HG03135 (cell line): ENCODE data around the gene LSM14B.

Experiments used
- ATAC-seq: cut with Tn5 transposase; IDR thresholded peaks from one replicate; pipeline ENCODE4 v1.9.1; 2021; ENCODE audit warnings: mild to moderate bottlenecking, moderate library complexity; ENCODE audit not compliant: unreplicated experiment

LSM14B gene

GRCh38 chr20:62131560-62132320 is 9.5 kb downstream of the LSM14B start:
- ATAC-seq, result no peak

GRCh38 chr20:62132421-62132820 is 10.1 kb downstream of the LSM14B start:
- ATAC-seq, result no peak

GRCh38 chr20:62133051-62133845 is 11.0 kb downstream of the LSM14B start:
- no peak for ATAC-seq

DNA sequence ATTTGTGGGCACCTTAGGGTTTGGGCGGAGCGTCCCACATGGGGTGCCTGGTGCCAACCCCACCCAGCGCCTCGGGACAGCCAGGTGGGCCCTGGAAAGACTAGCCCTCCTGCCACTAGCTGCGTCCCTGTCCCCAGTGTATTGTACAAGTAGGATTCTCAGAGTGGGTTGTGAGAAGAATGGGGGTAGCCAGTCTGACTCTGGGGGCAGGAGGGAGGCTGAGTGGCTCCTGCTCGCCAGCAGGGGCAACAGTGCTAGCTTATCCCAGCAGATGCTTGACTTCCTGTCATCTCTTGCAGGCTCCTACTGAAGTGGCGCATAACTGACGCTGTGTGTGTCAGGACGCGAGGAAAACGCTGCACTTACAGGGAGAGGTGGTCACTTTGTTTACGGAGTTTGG is 11.6 kb downstream of the LSM14B start:
- ATAC-seq, result no peak

GRCh38 chr20:62134735-62135231 is 12.5 kb downstream of the LSM14B start:
- no peak for ATAC-seq

DNA sequence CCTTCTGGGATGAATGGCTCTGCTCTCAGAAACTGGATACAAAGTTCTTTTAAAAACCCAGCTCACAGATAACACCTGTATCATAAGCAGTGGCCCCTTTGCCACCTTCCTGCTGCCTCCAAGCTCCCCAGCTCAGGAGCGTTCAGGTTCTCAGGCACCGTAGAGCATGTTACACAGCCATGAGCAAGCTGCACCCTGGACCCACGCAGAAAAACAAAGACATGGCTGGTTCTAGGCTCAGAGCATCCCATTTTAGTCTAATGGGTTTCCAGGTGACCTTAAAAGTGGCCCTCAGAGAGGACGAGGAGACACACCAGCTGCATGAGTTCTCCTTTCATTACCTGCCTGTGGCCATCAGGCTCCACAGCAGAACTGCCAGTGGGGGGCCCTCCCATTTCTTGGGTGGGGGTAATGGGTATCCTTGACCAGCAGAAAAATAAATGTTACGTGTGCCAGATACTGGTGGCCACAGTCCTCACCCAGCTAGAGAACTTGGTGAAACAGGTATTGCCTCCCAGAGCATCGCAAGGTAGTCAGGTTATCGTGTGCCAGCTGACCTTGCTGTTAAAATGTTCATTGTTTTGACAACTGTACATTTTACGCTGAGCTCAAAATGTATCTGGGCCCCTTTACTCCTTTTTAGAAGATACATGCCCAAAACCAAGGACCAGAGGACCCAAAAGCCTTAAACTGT is 13.4 kb downstream of the LSM14B start:
- no peak for ATAC-seq

- no peak for ATAC-seq
These were observed 14.2 kb downstream of the LSM14B start for GRCh38 chr20:62136283-62137091.

DNA sequence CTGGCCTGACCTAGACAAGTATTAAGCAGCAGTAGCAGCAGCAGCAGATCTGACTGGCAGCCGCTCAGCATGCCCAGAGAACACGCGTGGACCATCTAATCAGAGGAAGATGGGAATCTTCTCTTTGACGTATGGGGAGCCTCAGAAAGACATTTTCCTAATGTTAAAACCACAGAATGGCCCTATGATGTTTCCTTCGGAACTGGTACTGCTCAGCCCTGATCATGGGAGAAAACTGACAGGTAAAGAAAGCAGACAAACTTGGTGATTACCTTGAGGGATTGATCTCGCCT is 14.8 kb downstream of the LSM14B start:
- no peak for ATAC-seq

DNA sequence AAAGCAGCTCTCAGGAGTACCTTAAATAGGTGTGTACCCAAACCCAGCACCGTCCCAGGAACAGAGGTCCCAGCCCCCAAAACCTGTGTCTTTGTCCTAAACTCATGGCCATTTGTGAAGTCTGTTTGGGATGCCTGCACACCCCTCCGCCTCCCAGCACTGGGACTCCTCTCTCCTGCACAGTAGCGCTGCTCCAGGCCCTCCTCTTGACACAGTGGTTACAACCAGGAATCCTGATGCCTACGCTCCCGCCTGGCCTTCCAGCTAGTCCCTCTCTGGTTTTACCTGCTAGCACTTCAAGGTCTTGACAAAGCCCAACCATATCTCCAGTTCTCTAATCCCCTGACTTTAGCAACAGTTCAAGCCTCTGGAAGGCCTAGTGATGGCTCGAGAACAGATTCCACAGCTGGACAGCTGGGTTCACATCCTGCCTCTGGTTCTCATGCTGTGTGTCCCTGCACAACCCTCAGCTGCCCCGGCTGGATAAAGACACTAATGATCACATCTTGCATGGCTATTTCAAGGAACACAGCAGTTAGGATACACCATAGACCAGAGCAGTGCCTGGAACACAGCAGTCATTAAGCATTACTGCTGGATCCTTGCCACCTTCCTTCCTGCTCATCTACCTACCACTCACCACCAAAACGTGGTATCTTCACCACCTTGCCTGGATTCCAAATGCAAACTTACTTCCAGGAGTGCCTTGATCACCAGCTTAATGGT is 15.4 kb downstream of the LSM14B start:
- no peak for ATAC-seq

GRCh38 chr20:62138204-62138543 is 15.9 kb downstream of the LSM14B start:
- no peak for ATAC-seq

GRCh38 chr20:62138912-62139311 is 16.6 kb downstream of the LSM14B start:
- ATAC-seq, result no peak

DNA sequence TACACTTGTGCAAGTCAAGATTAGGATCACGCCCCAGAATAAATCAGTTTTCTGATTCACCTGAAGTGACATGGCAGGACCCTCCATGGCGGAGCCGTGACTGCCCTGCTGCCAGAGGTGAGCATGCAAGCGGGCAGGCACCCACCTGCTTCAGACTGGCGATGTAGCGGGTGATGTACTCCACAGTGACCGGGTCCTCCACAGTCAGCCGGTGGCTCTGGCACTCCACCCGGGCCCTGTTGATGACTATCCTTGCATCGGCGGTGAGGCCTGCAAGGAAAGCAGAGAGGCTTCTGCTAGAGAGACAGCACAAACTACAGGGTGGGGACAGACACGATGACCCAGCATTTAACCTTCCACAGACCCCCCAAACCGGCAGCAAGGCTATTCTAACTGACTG is 17.4 kb downstream of the LSM14B start:
- ATAC-seq, result no peak

DNA sequence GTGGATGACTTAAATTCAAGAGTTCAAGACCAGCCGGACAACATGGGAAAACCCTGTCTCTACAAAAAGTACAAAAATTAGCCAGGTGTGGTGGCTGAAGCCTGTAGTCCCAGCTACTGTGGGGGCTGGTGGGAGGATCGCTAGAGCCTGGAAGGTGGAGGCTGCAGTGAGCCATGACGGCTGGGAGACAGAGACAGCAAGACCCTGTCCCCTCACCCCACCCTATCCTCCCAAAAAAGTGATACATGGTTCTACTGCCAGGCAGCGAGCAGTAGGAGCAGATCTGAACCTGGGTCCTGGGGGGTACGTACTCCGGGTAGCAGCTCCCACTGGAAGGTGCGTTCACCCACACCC is 18.7 kb downstream of the LSM14B start:
- ATAC-seq, result no peak

- ATAC-seq, result no peak
These were observed 19.3 kb downstream of the LSM14B start for GRCh38 chr20:62141397-62142251.

GRCh38 chr20:62142252-62143080 is 20.2 kb downstream of the LSM14B start:
- ATAC-seq, result peak; percentile 24

DNA sequence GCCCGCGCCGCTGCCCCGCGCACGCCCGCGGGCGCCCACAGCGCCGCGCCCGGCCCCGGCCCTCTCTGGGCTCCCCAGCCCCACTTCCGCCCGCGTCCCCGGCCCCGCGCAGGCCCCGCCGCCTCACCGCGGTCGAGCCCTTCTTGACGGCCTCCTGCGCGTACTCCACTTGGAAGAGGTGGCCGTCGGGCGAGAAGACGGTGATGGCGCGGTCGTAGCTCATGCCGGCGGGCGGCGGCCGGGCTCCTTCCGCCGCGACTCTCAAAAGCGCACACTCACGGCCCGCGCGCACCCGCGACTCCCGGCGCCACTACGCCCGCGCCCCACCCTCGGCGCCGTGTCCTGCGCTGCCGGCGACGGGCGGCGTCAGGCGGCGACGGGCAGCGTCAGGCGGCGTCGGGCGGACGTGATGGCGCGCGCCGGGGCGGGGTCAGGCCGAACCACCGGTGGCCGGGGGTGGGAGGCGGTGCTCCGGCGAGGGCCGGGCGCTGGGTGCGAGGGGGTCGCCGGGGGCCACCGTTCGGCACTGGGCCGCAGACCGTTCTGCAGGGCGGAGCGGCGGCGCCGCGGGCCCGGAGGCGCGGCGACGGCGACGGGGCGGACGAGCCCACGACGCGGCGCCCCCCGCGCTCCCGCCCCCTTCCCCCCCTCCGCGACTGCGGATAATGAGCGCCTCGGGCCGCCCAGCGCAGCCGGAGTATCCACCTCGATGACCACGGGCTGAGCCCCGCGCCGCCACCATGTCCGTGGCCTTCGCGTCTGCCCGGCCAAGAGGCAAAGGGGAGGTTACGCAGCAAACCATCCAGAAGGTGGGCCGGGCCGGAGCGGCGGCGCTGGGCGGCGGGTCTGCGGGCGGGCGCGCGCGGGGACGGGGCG is 21.0 kb downstream of the LSM14B start, which contains the start of the genes PSMA7 and SS18L1:
Gene PSMA7 (minus strand): TSS at position 314 of the 876 bp plus-strand sequence. CDS start 91 bp downstream, at position 223.
Gene SS18L1 (plus strand): TSS at position 689 of the 876 bp plus-strand sequence. CDS start 52 bp downstream, at position 741.
- peak; percentile 65 for ATAC-seq
